ENCODE data around the gene TOMM7. TPM values are rescaled to one million over a fixed set of nuclear protein-coding genes. Genes with fewer than 3 reads are reported as not detected.

The TOMM7 gene
- total and polyA plus RNA-seq, 10 of the 15 experiments (the other 5 are each of a cell fraction or from before 2014, with no cell fraction given) = 151 to 1,497 (median 322) TPM

- TF ChIP-seq ZBTB40 (IDR thresholded peaks at IDR 0.05; ENCODE audit: borderline replicate concordance) = no peak
Measured at GRCh38 chr7:22841954-22842353, 19.3 kb upstream of the TOMM7 start (continued).

GRCh38 chr7:22837308-22837707, 14.7 kb upstream of the TOMM7 start:
- no peak overlapping the region for H2AFZ ChIP-seq (ENCODE audit: control insufficient read depth, low read depth, low read length)
- intact Hi-C loops (cut with micrococcal nuclease; ENCODE audit: unreplicated experiment) (no loop called here), in situ Hi-C loops (cut with MboI) (no loop called here)
- H3K9ac ChIP-seq (ENCODE audit: control insufficient read depth, insufficient read depth, low read length) = no peak overlapping the region
- H3K9me3 ChIP-seq (replicated peaks; ENCODE audit: control insufficient read depth, insufficient read depth, low read length) = no peaks in the 10 kb centered on the region
- ChIA-PET SMC1A (ENCODE audit: uncharacterized antibody, unreplicated experiment) (interaction anchor here (1.6 kb wide), 1 partner anchor 8 kb away, joined by 5 read pairs; no protein-coding TSS in a partner anchor), CTCF (interaction anchor here (0.7 kb wide), 1 partner anchor 17 kb away, joined by 3 read pairs; no protein-coding TSS in a partner anchor), RAD21 (ENCODE audit: unreplicated experiment) (no interaction called here), POLR2A (no interaction called here)
- H3K27me3 ChIP-seq (replicated peaks in 1 of 2; ENCODE audit: control insufficient read depth in 2 of 2, insufficient read depth in 2 of 2, low read length in 1 of 2) = no peaks in the 10 kb centered on the region
- no peak overlapping the region for H3K27ac ChIP-seq (ENCODE audit: control insufficient read depth, insufficient read depth)
- FAIRE-seq = no peak
- no peak overlapping the region for H3K4me3 ChIP-seq
- H3K4me1 ChIP-seq (ENCODE audit: control insufficient read depth, insufficient read depth, low read length) = no peaks in the 10 kb centered on the region
- no peaks in the 10 kb centered on the region for H4K20me1 ChIP-seq (ENCODE audit: control insufficient read depth, insufficient read depth)
- no peak overlapping the region for H3K4me2 ChIP-seq (ENCODE audit: control insufficient read depth, insufficient read depth)
- no peak for ATAC-seq
- 43% methylated on average over 6 of the region's 6 CpGs for WGBS (ENCODE audit: insufficient coverage, insufficient replicate concordance, low lambda C conversion rate, missing lambda C conversion rate)
- no peaks in the 10 kb centered on the region for H3K79me2 ChIP-seq (ENCODE audit: control insufficient read depth, insufficient read depth, low read length)
- BruUV-seq (replicated peaks) = no TSS peak
- DNase-seq (ENCODE audit: low read depth, low spot score) = no peak
- no peaks in the 10 kb centered on the region for H3K36me3 ChIP-seq (ENCODE audit: control insufficient read depth in 2 of 2, insufficient read depth in 2 of 2, low read length in 1 of 2)
- TF ChIP-seq CEBPZ (IDR thresholded peaks at IDR 0.05; ENCODE audit: low read depth, low read length) (no peak), SMARCA5 (IDR thresholded peaks at IDR 0.05) (no peak), MTA2 (IDR thresholded peaks at IDR 0.05; ENCODE audit: low read depth) (no peak), NFYA (IDR thresholded peaks at IDR 0.05; ENCODE audit: borderline replicate concordance, low read depth, low read length) (no peak), RELB (IDR thresholded peaks at IDR 0.05; ENCODE audit: low read depth) (no peak), PRDM15 (CRISPR knock-in tag; IDR thresholded peaks at IDR 0.05) (no peak), TBL1XR1 (IDR thresholded peaks at IDR 0.05; ENCODE audit: low read depth, low read length) (no peak), YY1 (IDR thresholded peaks at IDR 0.05; ENCODE audit: low read depth, low read length) (no peak), ZNF217 (IDR thresholded peaks at IDR 0.05) (no peak)
